ENCODE measurements around the gene RRBP1.

Gene RRBP1

DNA sequence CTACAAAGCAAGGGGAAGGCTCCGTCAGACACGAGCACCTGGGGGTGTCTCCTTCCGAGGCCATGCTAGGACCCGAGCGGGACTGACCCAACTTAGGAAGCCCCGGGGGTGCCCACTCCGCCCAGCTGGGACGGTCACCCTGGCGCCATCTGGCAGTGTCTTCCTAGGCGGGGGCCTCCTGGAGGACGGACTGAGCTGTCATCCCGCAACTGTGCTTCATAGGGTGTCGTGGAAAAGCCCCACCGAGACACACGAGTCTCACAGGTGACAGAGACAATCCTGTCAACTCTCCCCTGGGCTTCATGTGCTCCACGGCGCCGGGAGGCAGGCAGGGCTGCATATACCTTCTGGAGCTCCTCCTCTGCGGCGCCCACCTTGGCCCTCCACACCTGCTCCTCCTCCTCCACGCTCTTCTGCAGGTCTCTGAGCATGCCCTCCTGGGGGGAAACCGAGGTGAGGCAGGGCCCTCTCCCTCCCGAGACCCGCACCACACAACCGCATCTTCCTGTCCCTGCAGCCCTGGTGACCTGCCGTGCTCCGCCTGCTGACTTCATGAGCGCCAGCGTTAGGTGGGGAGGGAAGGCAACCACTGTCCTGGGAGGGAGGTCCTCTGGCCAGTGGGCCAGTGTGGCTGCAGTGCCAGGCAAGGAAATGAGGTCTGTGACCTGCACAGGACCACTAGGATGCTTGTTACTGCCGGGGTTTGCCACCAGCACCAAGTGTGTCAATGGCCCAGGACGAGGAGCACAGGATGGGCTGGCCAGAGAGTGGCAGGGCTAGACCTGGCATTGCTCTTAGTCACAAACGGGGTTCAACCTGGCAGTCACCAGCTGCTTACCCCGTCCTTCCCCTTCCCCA lies 61.4 kb downstream of the RRBP1 start:
- DNase-seq: no peak

DNA sequence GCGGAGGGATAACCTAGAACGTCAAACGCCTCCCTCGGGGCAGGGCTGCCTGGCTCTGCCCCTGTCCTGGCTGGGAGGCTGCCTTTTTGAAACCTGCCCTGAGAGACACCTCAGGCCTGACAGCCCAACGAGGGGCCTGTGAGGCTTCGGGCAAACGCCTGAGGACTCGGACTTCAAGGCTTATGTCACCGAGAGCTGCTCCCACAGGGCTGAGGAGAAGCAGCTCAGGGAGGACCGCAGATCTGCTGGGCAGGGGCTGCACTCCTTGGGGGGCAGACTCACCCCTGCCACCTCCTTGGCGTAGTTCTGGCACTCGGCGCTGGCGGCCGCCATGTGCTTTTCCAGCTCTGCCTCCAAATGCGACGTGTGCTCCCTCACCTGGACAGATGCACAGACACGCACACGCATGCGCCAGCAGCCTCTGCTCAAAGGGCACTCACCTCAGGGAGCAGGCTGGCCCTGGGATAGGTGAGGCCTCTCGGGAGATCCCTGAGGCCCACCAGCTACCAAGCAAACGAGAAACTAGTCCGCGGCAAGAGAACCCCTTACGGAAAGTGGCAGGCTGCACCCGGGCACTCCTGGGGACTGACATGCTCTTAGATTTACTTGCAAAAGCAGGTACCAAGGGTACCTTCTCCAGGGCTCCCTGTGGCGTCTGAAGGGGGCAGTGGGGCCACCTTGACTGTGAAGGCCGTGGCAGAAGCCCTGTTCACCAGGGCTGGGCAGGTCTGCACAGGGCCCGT lies 62.5 kb downstream of the RRBP1 start:
- DNase-seq: no peak

DNA sequence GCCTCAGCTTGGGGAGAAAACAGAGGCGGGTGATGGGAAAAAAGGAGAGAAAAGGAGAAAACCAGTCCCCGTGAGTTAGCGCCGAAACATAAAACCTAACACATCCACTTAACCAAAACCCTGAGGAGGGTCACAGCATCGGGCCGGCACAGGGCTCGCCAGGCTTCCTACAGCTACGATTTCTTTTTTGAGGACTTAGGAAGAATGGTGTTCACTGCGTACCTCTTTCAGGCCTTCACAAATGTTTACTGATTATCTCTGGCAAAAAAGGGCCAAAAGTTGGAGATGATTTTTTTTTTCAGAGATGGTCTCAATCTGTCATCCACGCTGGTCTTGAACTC lies 63.4 kb downstream of the RRBP1 start:
- DNase-seq: no peak

DNA sequence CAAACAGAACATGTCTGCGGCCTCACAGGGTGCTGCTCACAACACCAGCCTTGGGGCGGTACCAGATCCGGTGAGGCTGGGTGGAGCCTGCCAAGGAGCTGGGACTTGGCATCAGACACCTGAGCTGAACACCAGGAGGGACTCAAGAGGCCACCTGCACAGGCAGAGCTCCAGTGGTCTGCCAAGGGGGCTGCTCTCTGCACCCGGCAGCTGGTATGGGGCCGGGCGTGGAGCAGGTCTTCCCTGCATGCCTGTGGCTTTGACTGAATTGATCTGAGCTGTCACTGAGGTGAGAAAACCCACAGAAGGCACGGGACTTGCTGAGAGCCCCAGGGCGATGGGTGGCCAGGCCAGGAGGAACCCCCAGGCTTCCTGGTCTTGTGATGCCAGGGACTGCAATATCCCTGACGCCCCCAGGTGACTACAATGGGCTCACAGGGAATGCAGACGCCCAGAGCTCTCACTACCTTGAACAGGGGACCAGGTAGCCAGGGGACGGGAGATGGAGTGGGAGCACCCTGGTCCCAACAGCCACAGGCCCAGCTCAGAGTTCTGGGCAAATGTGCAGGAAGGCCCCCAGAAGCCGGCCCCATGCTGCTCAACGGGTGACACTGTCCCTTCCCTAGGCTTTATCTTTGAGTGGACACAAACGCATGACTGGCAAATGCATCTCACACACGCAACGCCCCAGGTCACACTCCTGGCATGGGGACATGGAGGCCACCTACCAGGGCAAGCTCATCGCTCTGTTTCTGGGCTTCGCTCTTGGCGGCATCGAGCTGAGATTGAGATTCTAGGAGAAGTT lies 64.0 kb downstream of the RRBP1 start:
- DNase-seq: no peak

DNA sequence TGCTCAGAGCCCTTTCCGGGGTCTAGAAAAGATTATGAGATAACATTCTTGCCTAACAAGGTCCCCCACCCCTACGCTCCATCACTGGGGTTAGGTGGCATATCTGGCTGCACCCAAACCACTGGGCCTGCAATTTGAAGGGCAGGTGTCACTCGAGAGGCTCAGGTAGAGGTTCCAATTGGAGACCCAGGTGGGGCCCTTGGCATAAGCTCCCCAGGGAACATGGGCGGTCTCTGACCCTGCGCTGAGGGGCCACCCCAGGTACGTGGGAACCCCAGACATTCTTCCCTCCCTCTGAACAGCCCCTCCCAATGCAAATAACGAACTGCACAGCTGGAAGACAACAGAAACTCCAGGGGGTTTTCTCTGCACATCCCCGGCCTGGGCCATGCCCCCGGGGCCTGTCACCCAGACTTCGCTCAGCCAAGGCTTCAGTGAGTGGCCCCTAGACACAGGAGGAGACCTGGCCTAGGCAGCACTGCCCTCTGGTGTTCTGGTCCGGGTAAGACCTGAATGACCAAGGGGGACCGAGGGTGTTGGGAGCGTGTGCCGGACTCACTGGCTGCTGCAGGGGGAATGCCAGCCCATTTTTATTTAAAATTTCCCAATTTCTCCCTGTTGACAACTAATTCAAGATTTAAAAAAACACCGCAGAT lies 64.7 kb downstream of the RRBP1 start:
- DNase-seq: peak; percentile 37 to 43

DNA sequence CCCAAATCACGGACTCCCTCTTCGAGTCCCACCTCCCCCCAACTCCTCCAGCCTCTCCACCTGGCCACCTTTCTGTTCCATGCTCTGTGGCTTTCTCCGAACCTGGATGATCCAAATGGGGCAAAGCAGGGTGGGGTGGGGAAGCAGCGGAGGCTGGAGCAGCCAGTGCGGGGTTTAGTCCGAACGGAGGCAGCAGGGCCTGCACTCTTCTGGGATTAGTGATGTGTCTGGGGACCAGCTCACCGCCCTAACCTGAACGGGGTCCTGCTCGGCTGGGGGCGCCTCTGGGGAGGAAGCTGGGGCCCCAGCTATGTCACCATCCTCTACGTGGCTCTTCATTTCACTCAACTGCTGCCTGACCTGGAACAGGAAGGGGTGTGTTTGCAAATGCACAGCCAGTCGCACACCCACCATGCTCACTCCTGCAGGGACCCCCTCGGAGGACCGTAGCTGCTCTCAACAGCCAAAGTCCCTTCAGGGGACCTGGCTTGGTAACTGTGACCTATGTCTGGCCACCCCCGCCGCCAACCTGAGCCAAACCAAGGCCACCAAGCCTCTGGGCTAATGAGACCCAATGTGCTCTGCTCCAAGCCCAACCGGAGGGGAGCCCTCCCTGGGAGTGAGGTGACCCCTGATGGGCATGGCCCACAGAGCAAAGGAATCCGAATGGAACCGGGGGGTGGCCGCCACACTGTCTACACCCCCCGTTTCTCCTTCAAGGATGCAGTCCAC lies 65.4 kb downstream of the RRBP1 start:
- DNase-seq: no peak

DNA sequence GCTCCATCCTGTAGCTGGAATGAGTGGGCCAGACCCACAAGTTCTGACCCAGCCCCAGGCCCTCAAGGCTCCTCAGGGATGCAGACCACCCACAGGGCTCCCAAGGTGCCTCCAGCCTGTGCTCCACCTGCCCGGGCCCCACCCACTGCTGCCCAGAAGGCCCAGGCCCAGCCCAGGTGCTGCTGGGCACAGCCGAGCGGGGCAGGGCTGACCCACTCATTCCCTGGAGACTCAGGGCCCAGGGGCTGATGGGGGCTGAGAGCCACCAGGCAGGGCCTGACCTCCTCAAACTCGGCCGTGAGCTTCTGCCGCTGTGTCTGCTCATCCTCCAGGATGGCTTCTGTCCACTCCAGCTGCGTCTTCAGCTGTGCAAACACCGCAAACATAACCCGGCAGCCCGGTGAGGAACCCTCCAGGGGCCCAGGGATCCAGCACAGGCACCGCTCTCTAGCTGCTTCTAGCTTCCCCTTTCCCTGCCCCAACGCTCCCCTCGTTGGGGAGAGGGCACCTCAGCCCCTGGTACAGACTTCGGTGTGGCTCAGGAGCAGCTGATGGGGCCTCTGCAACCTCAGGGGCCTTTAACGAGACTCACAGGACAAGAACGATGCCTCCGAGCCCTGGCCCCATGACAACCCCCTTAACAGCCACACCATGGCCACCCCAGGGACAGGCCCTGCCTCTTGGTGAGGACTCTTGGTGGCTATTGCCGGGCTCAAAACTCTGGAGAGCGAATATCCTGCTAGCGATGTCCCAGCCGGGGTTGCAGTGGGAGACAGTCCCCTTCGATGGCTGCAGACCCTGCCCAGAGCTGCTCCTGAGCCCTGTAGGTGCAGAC lies 66.2 kb downstream of the RRBP1 start:
- DNase-seq: no peak

DNA sequence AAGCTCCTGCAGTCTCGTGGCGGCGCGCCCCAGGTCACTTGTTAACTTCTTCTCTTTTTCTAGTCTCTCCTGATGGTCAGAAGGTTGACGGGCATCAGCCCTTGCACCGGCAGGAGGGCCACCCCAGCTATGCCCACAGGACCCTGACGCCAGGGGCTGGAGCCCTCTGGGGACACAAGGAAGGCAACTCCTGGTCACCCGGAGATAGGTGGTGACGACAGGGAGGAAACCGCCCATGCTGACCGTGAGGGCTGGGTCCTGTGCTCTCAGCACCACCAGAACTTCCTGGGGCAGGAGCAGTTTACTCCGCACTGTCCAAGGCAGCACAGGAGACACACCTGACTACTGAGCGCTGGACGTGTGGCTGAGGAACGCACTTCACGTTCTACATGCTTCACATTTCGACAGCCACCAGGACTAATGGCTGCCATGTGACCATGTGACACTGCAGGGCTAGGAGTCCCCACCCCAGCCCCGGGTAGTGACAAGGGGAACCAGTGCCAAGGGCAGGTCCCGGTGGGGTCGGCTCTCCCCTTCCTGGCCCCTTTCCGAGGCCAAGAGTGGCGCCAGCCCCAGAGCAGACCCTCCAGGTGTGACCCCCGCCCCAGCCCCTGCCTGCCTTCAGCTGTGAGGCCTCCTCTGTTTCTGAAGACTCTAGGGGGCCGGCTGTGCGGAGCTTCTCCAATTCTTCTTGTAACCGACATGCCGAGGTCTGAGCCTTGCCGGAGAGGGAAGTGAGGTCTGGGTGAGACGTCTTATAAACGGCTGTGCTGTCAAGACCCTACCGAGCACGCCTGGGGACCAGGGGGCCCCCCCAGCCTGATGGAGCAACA lies 67.0 kb downstream of the RRBP1 start:
- DNase-seq: no peak

DNA sequence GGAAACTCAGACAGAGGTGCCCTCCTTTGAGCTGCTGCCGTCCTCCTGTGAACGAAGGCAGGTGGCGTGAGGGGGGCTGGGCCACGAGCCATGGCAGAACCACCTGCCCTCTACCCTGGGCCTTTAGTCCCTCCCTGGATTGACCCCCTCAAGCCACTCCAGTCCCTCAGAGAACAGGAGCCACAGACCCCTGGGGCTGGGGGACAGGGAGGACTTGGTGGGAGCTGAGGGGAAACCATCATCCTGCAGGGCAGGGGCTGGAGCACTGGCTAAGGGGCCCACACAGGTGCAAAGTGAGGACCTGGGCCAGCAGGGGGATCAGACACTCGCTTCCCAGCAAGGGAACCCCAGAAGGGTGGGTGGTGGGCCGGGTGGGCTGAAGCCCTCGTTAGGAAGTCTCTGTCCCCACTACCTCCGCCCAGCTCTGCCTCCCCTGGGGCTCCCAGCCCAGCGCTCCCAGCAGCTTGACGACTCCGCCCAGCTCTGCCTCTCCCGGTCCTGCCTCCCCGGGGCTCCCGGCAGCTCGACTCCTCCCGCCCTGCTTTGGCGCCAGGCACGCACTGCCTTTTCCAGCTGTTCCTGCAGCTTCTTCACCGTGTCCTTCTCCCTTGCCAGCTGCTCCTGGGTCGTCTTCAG lies 67.7 kb downstream of the RRBP1 start:
- DNase-seq: no peak

DNA sequence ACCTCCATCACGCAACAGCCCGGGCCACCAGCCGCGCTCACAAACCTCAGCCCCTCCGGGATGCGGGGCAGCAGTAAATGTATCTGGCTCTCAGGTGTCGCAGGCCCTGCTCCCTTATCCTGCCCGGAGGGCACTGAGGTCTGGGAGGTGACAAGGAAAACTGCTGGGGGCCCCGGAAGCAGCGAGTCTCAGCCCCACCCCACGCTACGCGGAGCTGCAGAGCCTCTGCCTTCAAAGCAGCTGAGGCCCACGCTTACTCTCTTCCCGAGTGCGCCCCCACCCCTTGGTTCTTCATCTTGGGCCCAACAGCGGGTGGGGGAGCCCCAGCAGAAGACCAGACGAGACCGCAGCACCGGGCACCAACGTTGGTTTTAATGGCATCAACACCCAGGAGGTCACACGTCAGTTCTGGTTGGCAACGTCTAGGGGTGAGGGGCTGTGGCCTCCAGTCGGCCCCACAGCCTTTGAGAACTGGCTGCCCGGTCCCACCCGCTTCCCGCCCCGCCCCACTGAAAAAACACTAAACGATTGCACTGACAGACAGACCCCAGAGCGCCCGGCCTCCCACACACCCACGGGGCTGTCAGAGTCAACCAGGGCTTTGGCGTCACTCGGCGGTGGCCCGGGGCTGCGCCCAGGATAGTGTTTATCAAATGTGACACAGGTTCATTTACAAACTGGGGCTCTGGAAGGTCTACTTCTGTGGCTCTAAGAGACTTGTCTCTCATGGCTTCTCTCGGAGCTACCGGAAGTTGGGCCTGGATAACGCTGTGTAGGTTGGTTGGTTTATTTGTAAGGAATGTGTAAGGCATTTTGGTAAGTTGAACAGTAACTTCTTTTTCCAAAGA lies 68.5 kb downstream of the RRBP1 start:
- no peak for DNase-seq

DNA sequence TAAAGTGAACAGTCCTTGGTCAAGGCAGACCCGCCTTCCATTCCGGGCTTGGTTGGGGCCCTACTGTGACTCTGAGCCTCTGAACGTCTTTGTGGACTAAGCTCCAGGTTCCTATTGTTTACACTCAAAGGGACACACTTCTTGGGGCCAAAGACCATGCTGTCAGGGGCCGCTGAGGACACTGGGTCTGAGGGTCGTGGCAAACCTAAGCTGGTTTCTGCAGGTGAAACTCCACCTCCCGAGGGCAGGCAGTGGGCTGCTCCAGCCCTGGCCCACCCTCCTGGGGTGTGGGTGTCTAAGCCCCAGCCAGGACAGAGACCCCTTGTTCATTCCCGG lies 69.1 kb downstream of the RRBP1 start:
- DNase-seq: no peak

DNA sequence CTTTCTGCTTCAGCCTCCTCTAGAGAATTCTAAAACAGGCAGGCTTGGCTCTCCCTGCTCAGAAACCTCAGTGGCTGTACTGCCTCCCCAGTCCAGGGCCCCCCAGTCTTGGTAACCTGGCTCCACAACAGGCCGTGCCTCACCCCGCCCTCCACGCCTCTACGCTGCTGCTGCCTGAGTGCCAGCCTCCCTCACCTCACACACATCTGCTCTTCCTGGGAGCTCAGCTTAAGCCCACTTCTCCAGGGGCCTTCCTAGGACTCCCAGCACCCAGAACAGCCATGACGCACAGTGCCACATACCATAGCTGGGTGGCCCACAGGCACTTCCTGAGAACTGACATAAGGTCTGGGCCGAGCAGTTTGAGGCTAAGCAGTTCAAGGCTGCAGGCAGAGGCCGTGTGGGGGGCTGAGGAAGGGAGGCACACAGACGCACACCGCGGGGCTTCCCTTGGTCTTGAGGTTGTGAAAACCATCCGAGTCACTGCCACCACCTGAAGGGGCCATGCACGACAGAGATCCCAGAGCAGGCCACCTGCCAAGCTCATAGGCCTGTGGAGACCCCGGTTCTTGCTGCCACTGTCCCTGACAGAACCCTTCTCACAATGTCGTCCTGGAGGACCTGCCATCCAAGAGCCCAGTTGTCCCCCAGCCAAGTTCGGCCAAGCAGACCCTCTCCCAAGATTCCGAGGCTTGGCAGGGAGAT lies 69.6 kb downstream of the RRBP1 start:
- DNase-seq: peak; percentile 21 to 26

DNA sequence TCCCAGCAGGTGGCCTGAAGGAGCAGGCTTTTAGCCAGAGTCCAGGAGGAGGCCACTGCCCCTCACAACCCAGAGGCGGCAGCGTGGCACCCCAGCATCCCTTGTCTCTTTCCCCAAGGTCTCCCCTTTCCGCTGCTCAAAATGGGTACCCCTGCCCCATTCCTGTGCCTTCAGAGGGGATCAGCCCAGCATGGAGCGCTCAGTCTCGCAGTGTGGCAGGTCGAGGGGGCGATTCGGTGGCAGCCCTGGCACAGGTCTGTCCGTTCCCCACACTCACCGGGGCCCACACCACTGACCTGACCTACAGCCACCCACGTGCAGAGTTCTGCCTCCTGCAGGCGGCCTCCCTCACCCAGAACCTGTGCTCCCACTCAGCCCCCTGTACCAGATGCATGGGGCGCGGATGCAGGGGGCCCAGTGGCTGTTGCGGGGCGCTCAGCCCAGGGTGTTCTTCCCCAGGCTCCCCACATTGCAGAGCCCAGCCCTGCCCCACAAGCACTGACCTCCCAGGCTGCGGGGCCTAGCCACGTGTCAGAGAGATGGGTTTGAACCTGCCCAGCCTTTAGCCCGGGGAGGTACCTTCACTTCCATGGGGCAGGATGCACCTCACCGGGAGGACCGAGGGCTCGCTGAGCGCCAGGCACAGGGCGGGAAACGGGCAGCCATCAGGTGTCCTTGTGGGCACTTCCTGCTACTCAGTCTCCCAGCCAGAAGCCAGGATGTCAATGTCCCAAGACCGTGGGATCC lies 70.3 kb downstream of the RRBP1 start:
- DNase-seq: no peak

DNA sequence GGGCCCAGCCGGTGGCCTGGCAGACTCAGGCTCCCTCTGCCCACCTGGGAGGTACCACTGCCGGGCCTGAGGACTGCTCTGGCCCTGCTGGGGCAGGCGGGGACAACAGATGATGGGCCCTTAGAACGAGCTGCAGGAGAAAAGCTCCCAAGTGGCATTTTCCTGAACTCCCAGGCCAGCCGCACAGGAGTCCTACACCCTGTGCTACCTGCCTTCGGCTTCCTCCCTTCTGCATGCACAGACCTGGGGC lies 70.8 kb downstream of the RRBP1 start:
- no peak for DNase-seq

DNA sequence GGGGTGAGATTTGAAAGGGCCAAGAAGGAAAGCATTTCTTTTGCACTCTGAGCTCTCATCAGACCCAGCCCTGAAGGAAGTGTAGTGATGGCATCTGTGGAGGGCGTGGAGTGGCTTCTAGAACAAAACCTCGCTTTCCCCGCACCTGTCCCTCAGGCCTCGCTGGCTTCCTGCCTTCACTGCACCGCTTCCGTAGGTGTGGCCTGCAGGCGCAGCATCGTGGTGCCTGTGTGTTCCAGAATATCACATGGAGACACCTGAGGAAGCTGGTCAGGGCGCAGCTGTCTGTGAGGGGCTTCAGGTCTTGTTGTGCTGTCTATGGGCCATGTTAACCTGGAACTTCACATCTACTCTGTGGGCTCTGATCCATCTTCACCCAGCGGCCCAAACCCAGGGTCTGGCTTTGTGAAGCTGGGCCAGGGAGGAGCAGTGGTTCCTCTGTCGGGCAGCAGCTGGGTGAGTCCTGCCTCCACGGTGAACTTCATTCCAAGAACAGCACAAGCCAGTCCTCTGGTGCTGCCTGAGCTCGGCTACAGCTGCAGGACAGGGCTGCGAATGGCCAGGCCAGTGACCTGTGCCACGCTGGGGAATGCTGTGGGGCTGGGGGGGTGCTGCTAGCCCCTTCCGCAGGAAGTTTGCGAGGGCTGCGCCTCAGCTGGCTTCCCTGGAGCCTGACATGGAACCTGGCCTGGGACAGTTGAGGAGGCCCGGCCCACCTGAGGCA lies 71.3 kb downstream of the RRBP1 start:
- DNase-seq: peak; percentile 43 to 59

DNA sequence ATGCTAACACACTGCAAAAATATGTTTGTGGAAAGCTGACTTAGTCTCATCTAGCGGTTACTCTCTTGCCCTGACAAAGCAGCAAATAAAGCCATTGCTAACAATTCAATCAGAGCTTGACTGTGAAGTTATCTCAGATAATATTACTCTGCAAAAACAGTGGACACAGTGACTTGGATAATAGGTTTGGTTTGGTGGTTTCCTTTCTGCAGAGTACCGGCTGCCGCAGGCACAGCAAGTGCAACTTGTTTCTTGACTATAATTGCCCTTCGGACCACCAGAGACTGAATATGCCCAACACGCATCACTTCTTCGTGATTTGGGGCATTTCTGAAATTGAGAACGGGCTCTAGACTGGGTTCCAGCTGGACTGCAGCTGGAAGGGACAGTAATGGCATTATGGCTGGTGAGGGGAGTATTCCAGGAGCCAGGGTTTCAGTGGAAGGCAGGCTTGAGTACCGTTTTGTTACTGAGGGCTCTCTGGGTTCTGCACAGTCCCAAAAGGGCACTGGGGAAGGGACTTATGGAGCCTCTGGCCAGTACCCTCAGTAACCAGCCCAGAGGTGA lies 72.1 kb downstream of the RRBP1 start:
- DNase-seq: no peak

All from activated CD4-positive, alpha-beta T cell treated with anti-CD3 and anti-CD28 coated beads for 4 hours (primary cell).